ENCODE results near the gene FBN3. TPM values are rescaled to one million over a fixed set of nuclear protein-coding genes. Genes with fewer than 3 reads are reported as not detected.
"Not testable (repeated sequence)": the region's sequence is repeated elsewhere in the genome, so short reads cannot be mapped to it uniquely, and the experiment has no call there.

Gene FBN3
- not detected for total RNA-seq

GRCh38 chr19:8149261-8150094, at the start of gene FBN3:
Gene FBN3, minus strand, starts transcription at chr19:8149592. Its CDS starts 2,112 bp downstream, at chr19:8147480.
- peak within 1 kb of the TSS; percentile 65 for H3K4me3 Mint-ChIP-seq
- peaks cover 32 to 46% of the 10 kb centered on the region in 2 donors for H3K27me3 Mint-ChIP-seq
- no peaks in the 10 kb centered on the region for H3K36me3 Mint-ChIP-seq
- H3K9me3 Mint-ChIP-seq: no peaks in the 10 kb centered on the region
- ATAC-seq (no peak), DNase-seq (ENCODE audit: low spot score) (no peak)
- peaks cover 5% of the 10 kb centered on the region in 2 donors for H3K4me1 Mint-ChIP-seq (ENCODE audit: low read depth in 2 of 2)
- no peak within 1 kb of the TSS for H3K27ac Mint-ChIP-seq

- Mint-ChIP-seq H3K36me3 (no peaks in the 10 kb centered on the region), H3K9me3 (peaks cover 2% of the 10 kb centered on the region), H3K4me1 (ENCODE audit: low read depth in 2 of 2) (peaks cover 44 to 50% of the 10 kb centered on the region in 2 donors), H3K27ac (peak overlapping the region; percentile 95 to 98), H3K4me3 (peak overlapping the region; percentile 71), H3K27me3 (no peaks in the 10 kb centered on the region)
- no peak for DNase-seq (ENCODE audit: low spot score)
- ATAC-seq: no peak
These were observed 47.0 kb upstream of the FBN3 start for GRCh38 chr19:8196271-8196927.

- ATAC-seq: peak; percentile 76 to 85
- H3K9me3 Mint-ChIP-seq: peaks cover 2% of the 10 kb centered on the region
- DNase-seq (ENCODE audit: low spot score): peak; percentile 72
- H3K27me3 Mint-ChIP-seq: no peaks in the 10 kb centered on the region
- H3K4me1 Mint-ChIP-seq (ENCODE audit: low read depth in 2 of 2): peaks cover 47 to 50% of the 10 kb centered on the region in 2 donors
- H3K36me3 Mint-ChIP-seq: no peaks in the 10 kb centered on the region
- H3K27ac Mint-ChIP-seq: peak overlapping the region; percentile 95 to 98
- peak overlapping the region; percentile 86 for H3K4me3 Mint-ChIP-seq
These were observed 45.3 kb upstream of the FBN3 start for GRCh38 chr19:8194528-8195267.

GRCh38 chr19:8192221-8192820, 42.9 kb upstream of the FBN3 start:
- Mint-ChIP-seq H3K9me3 (peaks cover 2% of the 10 kb centered on the region), H3K4me3 (peak overlapping the region; percentile 77), H3K27ac (peak overlapping the region; percentile 95 to 98), H3K4me1 (ENCODE audit: low read depth in 2 of 2) (peaks cover 47 to 53% of the 10 kb centered on the region in 2 donors), H3K36me3 (no peaks in the 10 kb centered on the region), H3K27me3 (no peaks in the 10 kb centered on the region)
- ATAC-seq (no peak), DNase-seq (ENCODE audit: low spot score) (no peak)

GRCh38 chr19:8185343-8186068, 36.1 kb upstream of the FBN3 start:
- ATAC-seq (no peak), DNase-seq (ENCODE audit: low spot score) (no peak)
- H3K4me3 Mint-ChIP-seq: no peak overlapping the region
- H3K27me3 Mint-ChIP-seq: no peaks in the 10 kb centered on the region
- H3K27ac Mint-ChIP-seq: peak overlapping the region in 1 of 2 donors; percentile 68
- H3K4me1 Mint-ChIP-seq (ENCODE audit: low read depth in 2 of 2): peaks cover 8 to 11% of the 10 kb centered on the region in 2 donors
- no peaks in the 10 kb centered on the region for H3K9me3 Mint-ChIP-seq
- H3K36me3 Mint-ChIP-seq: no peaks in the 10 kb centered on the region

GRCh38 chr19:8184274-8184673, 34.9 kb upstream of the FBN3 start:
- ATAC-seq (no peak), DNase-seq (ENCODE audit: low spot score) (no peak)
- Mint-ChIP-seq H3K9me3 (no peaks in the 10 kb centered on the region), H3K36me3 (no peaks in the 10 kb centered on the region), H3K4me1 (ENCODE audit: low read depth in 2 of 2) (peaks cover 8 to 11% of the 10 kb centered on the region in 2 donors), H3K27ac (no peak overlapping the region), H3K4me3 (no peak overlapping the region), H3K27me3 (no peaks in the 10 kb centered on the region)

GRCh38 chr19:8180018-8180417, 30.6 kb upstream of the FBN3 start:
- no peaks in the 10 kb centered on the region for H3K27me3 Mint-ChIP-seq
- peaks cover 0 to 7% of the 10 kb centered on the region in 2 donors for H3K4me1 Mint-ChIP-seq (ENCODE audit: low read depth in 2 of 2)
- H3K27ac Mint-ChIP-seq: no peak overlapping the region
- no peak overlapping the region for H3K4me3 Mint-ChIP-seq
- no peak for ATAC-seq
- no peak for DNase-seq (ENCODE audit: low spot score)
- no peaks in the 10 kb centered on the region for H3K9me3 Mint-ChIP-seq
- H3K36me3 Mint-ChIP-seq: no peaks in the 10 kb centered on the region

GRCh38 chr19:8174706-8175105, 25.3 kb upstream of the FBN3 start:
- Mint-ChIP-seq H3K36me3 (no peaks in the 10 kb centered on the region), H3K4me3 (no peak overlapping the region), H3K9me3 (no peaks in the 10 kb centered on the region), H3K4me1 (ENCODE audit: low read depth in 2 of 2) (peaks cover 0 to 3% of the 10 kb centered on the region in 2 donors), H3K27ac (no peak overlapping the region), H3K27me3 (no peaks in the 10 kb centered on the region)
- ATAC-seq (no peak), DNase-seq (ENCODE audit: low spot score) (no peak)

GRCh38 chr19:8168537-8168936, 19.1 kb upstream of the FBN3 start:
- no peak overlapping the region for H3K4me3 Mint-ChIP-seq
- no peaks in the 10 kb centered on the region for H3K4me1 Mint-ChIP-seq (ENCODE audit: low read depth in 2 of 2)
- ATAC-seq: no peak
- no peaks in the 10 kb centered on the region for H3K9me3 Mint-ChIP-seq
- no peak for DNase-seq (ENCODE audit: low spot score)
- no peaks in the 10 kb centered on the region for H3K36me3 Mint-ChIP-seq
- no peaks in the 10 kb centered on the region for H3K27me3 Mint-ChIP-seq
- H3K27ac Mint-ChIP-seq: no peak overlapping the region

- no peak overlapping the region for H3K4me3 Mint-ChIP-seq
- H3K9me3 Mint-ChIP-seq: no peaks in the 10 kb centered on the region
- no peak overlapping the region for H3K27ac Mint-ChIP-seq
- DNase-seq (ENCODE audit: low spot score) (no peak), ATAC-seq (no peak)
- H3K27me3 Mint-ChIP-seq: no peaks in the 10 kb centered on the region
- H3K4me1 Mint-ChIP-seq (ENCODE audit: low read depth in 2 of 2): no peaks in the 10 kb centered on the region
- no peaks in the 10 kb centered on the region for H3K36me3 Mint-ChIP-seq
These were observed 18.6 kb upstream of the FBN3 start for GRCh38 chr19:8167985-8168384.

- Mint-ChIP-seq H3K36me3 (no peaks in the 10 kb centered on the region), H3K9me3 (no peaks in the 10 kb centered on the region), H3K4me1 (ENCODE audit: low read depth in 2 of 2) (peaks cover 0 to 4% of the 10 kb centered on the region in 2 donors), H3K27me3 (no peaks in the 10 kb centered on the region), H3K4me3 (no peak overlapping the region), H3K27ac (peak overlapping the region in 1 of 2 donors; percentile 36)
- DNase-seq (ENCODE audit: low spot score) (no peak), ATAC-seq (no peak)
These were observed 14.4 kb upstream of the FBN3 start for GRCh38 chr19:8163759-8164158.

- ATAC-seq (peak; percentile 83), DNase-seq (ENCODE audit: low spot score) (no peak)
- Mint-ChIP-seq H3K4me1 (ENCODE audit: low read depth in 2 of 2) (peaks cover 0 to 10% of the 10 kb centered on the region in 2 donors), H3K27ac (peak overlapping the region in 1 of 2 donors; percentile 71), H3K27me3 (peaks cover 0 to 6% of the 10 kb centered on the region in 2 donors), H3K9me3 (no peaks in the 10 kb centered on the region), H3K36me3 (no peaks in the 10 kb centered on the region), H3K4me3 (peak overlapping the region; percentile 12)
These were observed 11.8 kb upstream of the FBN3 start for GRCh38 chr19:8161135-8161646.

GRCh38 chr19:8159322-8159721, 9.9 kb upstream of the FBN3 start:
- H3K4me3 Mint-ChIP-seq, ATAC-seq: not testable (repeated sequence)

More at GRCh38 chr19:8159322-8159721, 9.9 kb upstream of the FBN3 start:
- not testable (repeated sequence) for H3K36me3 Mint-ChIP-seq; DNase-seq (ENCODE audit: low spot score); H3K27ac Mint-ChIP-seq; H3K9me3 Mint-ChIP-seq
- peaks cover 0 to 10% of the 10 kb centered on the region in 2 donors for H3K4me1 Mint-ChIP-seq (ENCODE audit: low read depth in 2 of 2)
- H3K27me3 Mint-ChIP-seq: peaks cover 0 to 13% of the 10 kb centered on the region in 2 donors
